Panc1 (cell line): ENCODE data around the gene PDE3A. TPM values are rescaled to one million over a fixed set of nuclear protein-coding genes. Genes with fewer than 3 reads are reported as not detected.

Experiments
- ATAC-seq: fragments of 200-7000 bp; cut with Tn5 transposase; 2 replicates; pipeline ENCODE4 v1.9.1; 2020; ENCODE audit warnings: mild to moderate bottlenecking, moderate library complexity
- BruUV-seq: library from RNA; stranded (reverse); fragments of 400-500 nt; replicated peaks from 2 replicates; lab custom pipeline; 2021; lab: Mats Ljungman, UMichigan
- CTCF ChIA-PET: fragments of 300-600 bp; sonication (Branson Sonifier 250); formaldehyde crosslinking; loops from one replicate; lab custom pipeline; 2022; ENCODE audit warnings: antibody characterized with exemption; lab: Charles Lee
- POLR2A ChIA-PET: fragments of 300-600 bp; sonication (Branson Sonifier 250); formaldehyde crosslinking; loops from one replicate; lab custom pipeline; 2022; ENCODE audit warnings: antibody characterized with exemption; lab: Charles Lee
- DNase-seq: peaks from one replicate; pipeline ENCODE4 v3.0.0-alpha.2; 2010; ENCODE audit warnings: low read depth, low spot score
- H3K27ac ChIP-seq: 2 replicates; pipeline ENCODE4 v1.5.1; 2011; ENCODE audit warnings: mild to moderate bottlenecking, low read length, inconsistent platforms
- H3K27me3 ChIP-seq: fragments of 200-500 bp; sonication (Bioruptor generic); 2 replicates; pipeline ENCODE4 v1.6.0; 2014; ENCODE audit warnings: low read length, inconsistent platforms; ENCODE audit not compliant: control insufficient read depth, insufficient read depth
- H3K36me3 ChIP-seq: fragments of 200-500 bp; sonication (Bioruptor generic); 2 replicates; pipeline ENCODE4 v1.5.1; 2014; ENCODE audit warnings: inconsistent platforms, mild to moderate bottlenecking, low read length, moderate library complexity; ENCODE audit not compliant: control insufficient read depth, insufficient read depth
- H3K4me1 ChIP-seq: 2 replicates; pipeline ENCODE4 v1.5.1; 2011; ENCODE audit warnings: inconsistent platforms, mild to moderate bottlenecking, low read length, moderate library complexity; ENCODE audit not compliant: control insufficient read depth, insufficient read depth
- H3K4me3 ChIP-seq, 2 experiments: 2 replicates each; pipeline ENCODE4 v1.5.1; 2011 to 2012; ENCODE audit warnings: low read depth in 2 of 2, low read length in 2 of 2, mild to moderate bottlenecking in 2 of 2, inconsistent platforms in 1 of 2, moderate library complexity in 1 of 2
- H3K9me3 ChIP-seq: fragments of 200-500 bp; sonication (Bioruptor generic); 2 replicates; pipeline ENCODE4 v1.5.1; 2014; ENCODE audit warnings: low read depth, mild to moderate bottlenecking, inconsistent platforms, low read length, moderate library complexity; ENCODE audit not compliant: control insufficient read depth, insufficient read depth
- POLR2AphosphoS5 ChIP-seq: IDR thresholded peaks from 2 replicates; pipeline ENCODE4 v1.6.1; 2012; ENCODE audit warnings: mild to moderate bottlenecking, low read depth, low read length, moderate library complexity
- SIN3A ChIP-seq: IDR thresholded peaks from 2 replicates; pipeline ENCODE4 v1.6.1; 2012; ENCODE audit warnings: low read depth, mild to moderate bottlenecking, low read length, moderate library complexity, borderline replicate concordance; ENCODE audit not compliant: insufficient read depth
- TCF7L2 ChIP-seq: IDR thresholded peaks from 2 replicates; pipeline ENCODE4 v1.6.1; 2011; ENCODE audit warnings: mild to moderate bottlenecking, low read depth, low read length, inconsistent platforms
- in situ Hi-C: cut with HindIII; loops from 2 replicates; pipeline ENCODE4 v1.10.0; 2016; ENCODE audit warnings: low sequenced_read_pairs, low pct_unique_long_range_greater_than_20kb
- intact Hi-C: fragments of 100-400 bp; cut with micrococcal nuclease; formaldehyde crosslinking; loops from one replicate; pipeline ENCODE4 v1.10.0; 2022; ENCODE audit not compliant: unreplicated experiment
- total RNA-seq: library from RNA; stranded (reverse); gene quantifications from one replicate; pipeline ENCODE4 v1.2.1, GENCODE V29; 2021; ENCODE audit not compliant: unreplicated experiment
- TF ChIP-seq, protein P1 (sequence below), 2 experiments: IDR thresholded peaks; 2 replicates each; pipeline ENCODE4 v1.6.1; 2011 to 2012; ENCODE audit warnings: low read depth in 2 of 2, control low read depth in 1 of 2, low read length in 1 of 2, mild to moderate bottlenecking in 1 of 2, moderate library complexity in 1 of 2; ENCODE audit not compliant: insufficient read depth in 1 of 2
- TF ChIP-seq, protein P2 (sequence below): fragments of 450-650 bp; IDR thresholded peaks from 2 replicates; pipeline ENCODE4 v1.5.1; 2017; ENCODE audit warnings: mild to moderate bottlenecking

PDE3A gene
- total RNA-seq, 1 experiment from 2014 or later = 0.03 TPM

DNA sequence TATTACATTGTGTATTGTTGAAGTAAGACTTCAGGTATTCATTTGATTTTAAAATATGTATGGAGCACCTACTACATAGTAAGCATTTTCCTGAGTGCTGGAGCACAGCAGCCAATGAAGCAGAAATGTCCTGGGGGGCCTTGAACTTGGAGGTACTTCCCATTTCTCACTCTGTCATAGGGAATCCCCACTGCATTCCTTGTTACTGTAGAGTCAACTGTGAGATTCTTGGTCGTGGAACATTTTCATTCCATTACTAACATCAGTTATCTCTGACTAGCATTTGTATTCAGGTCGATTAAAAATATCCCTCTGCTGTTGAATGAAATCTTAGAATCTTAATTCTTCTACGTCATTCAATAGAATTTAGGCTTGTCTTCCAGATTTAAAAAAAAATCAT, 66.7 kb downstream of the PDE3A start:
- in situ Hi-C loops = no loop called here
- Histone ChIP-seq H3K27me3 (no peaks in the 10 kb centered on the region), H3K27ac (no peak overlapping the region), H3K9me3 (no peaks in the 10 kb centered on the region), H3K4me1 (no peaks in the 10 kb centered on the region), H3K4me3 (no peak overlapping the region), H3K36me3 (no peaks in the 10 kb centered on the region)
- intact Hi-C loops = no loop called here
- TF ChIP-seq, protein P1, sequence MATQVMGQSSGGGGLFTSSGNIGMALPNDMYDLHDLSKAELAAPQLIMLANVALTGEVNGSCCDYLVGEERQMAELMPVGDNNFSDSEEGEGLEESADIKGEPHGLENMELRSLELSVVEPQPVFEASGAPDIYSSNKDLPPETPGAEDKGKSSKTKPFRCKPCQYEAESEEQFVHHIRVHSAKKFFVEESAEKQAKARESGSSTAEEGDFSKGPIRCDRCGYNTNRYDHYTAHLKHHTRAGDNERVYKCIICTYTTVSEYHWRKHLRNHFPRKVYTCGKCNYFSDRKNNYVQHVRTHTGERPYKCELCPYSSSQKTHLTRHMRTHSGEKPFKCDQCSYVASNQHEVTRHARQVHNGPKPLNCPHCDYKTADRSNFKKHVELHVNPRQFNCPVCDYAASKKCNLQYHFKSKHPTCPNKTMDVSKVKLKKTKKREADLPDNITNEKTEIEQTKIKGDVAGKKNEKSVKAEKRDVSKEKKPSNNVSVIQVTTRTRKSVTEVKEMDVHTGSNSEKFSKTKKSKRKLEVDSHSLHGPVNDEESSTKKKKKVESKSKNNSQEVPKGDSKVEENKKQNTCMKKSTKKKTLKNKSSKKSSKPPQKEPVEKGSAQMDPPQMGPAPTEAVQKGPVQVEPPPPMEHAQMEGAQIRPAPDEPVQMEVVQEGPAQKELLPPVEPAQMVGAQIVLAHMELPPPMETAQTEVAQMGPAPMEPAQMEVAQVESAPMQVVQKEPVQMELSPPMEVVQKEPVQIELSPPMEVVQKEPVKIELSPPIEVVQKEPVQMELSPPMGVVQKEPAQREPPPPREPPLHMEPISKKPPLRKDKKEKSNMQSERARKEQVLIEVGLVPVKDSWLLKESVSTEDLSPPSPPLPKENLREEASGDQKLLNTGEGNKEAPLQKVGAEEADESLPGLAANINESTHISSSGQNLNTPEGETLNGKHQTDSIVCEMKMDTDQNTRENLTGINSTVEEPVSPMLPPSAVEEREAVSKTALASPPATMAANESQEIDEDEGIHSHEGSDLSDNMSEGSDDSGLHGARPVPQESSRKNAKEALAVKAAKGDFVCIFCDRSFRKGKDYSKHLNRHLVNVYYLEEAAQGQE (IDR thresholded peaks at IDR 0.05; ENCODE audit: insufficient read depth in 1 of 2, low read depth in 2 of 2, low read length in 1 of 2) = no peak
- TF ChIP-seq TCF7L2 = no peak
- no peak for TF ChIP-seq POLR2AphosphoS5
- TF ChIP-seq SIN3A = no peak
- TF ChIP-seq, protein P2, sequence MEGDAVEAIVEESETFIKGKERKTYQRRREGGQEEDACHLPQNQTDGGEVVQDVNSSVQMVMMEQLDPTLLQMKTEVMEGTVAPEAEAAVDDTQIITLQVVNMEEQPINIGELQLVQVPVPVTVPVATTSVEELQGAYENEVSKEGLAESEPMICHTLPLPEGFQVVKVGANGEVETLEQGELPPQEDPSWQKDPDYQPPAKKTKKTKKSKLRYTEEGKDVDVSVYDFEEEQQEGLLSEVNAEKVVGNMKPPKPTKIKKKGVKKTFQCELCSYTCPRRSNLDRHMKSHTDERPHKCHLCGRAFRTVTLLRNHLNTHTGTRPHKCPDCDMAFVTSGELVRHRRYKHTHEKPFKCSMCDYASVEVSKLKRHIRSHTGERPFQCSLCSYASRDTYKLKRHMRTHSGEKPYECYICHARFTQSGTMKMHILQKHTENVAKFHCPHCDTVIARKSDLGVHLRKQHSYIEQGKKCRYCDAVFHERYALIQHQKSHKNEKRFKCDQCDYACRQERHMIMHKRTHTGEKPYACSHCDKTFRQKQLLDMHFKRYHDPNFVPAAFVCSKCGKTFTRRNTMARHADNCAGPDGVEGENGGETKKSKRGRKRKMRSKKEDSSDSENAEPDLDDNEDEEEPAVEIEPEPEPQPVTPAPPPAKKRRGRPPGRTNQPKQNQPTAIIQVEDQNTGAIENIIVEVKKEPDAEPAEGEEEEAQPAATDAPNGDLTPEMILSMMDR = no peak
- ChIA-PET POLR2A (no interaction called here), CTCF (no interaction called here)
- ATAC-seq (no peak), DNase-seq (no peak)
- no TSS peak for BruUV-seq

DNA sequence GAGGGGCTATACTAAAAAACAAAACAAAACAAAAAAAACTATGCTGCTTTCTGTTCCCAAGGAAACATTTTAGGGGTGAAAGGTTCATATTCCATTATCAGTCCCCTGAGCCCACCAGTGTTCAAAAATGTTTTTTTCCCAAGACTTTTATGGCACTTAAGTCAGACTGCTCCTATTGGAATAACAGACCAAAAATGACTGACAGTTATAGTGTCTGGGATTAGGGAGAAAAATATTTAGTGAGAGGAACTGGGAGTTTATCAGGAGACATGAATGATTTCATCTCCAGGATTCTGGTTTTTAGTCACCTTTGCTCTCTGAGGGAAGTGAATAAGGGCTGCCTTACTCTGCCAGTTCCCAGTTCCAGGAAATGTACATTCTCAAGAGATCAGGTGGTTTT, 68.0 kb downstream of the PDE3A start:
- in situ Hi-C loops (no loop called here), intact Hi-C loops (no loop called here)
- no TSS peak for BruUV-seq
- ChIA-PET POLR2A (no interaction called here), CTCF (no interaction called here)
- DNase-seq (no peak), ATAC-seq (no peak)
- Histone ChIP-seq H3K27ac (no peak overlapping the region), H3K9me3 (no peaks in the 10 kb centered on the region), H3K36me3 (no peaks in the 10 kb centered on the region), H3K4me3 (no peak overlapping the region), H3K27me3 (no peaks in the 10 kb centered on the region), H3K4me1 (no peaks in the 10 kb centered on the region)
- TF ChIP-seq POLR2AphosphoS5 (no peak), SIN3A (no peak)
- TF ChIP-seq, protein P2 = no peak
- TF ChIP-seq, protein P1 (IDR thresholded peaks at IDR 0.05; ENCODE audit: insufficient read depth in 1 of 2, low read depth in 2 of 2, low read length in 1 of 2) = no peak
